Prostate gland (tissue), 2 donors: ENCODE data around the gene SERPINI2. TPM values are rescaled to one million over a fixed set of nuclear protein-coding genes. Genes with fewer than 3 reads are reported as not detected.

ENCODE experiments used
- DNase-seq: peaks from one replicate; pipeline ENCODE4 v3.0.0-alpha.2; 2019; ENCODE audit warnings: low spot score
- H3K27ac ChIP-seq, 2 donors: fragments of 200-600 bp; sonication (generic); 2 replicates each; pipeline ENCODE4 v1.5.1; 2017 to 2019
- H3K27me3 ChIP-seq: fragments of 200-600 bp; sonication (generic); replicated peaks from 2 replicates; pipeline ENCODE4 v1.5.1; 2019; ENCODE audit not compliant: insufficient read depth
- H3K36me3 ChIP-seq, 2 donors: fragments of 200-600 bp; sonication (generic); 1 replicate in 1 of 2; 2 replicates in 1 of 2; pipeline versions ENCODE4 v1.5.1 to v1.8.1; 2017 to 2019
- H3K4me1 ChIP-seq: fragments of 200-600 bp; sonication (generic); replicated peaks from 2 replicates; pipeline ENCODE4 v1.5.1; 2019
- H3K4me3 ChIP-seq, 2 donors: fragments of 200-600 bp; sonication (generic); 2 replicates each; pipeline ENCODE4 v1.5.1; 2017 to 2019
- H3K9me3 ChIP-seq: fragments of 200-600 bp; sonication (generic); 2 replicates; pipeline ENCODE4 v1.5.1; 2017
- POLR2A ChIP-seq: fragments of 450-650 bp; IDR thresholded peaks from one replicate; pipeline ENCODE4 v1.6.1; 2016; ENCODE audit warnings: antibody characterized with exemption, mild to moderate bottlenecking
- POLR2AphosphoS5 ChIP-seq: sonication (generic); formaldehyde crosslinking; IDR thresholded peaks from one replicate; pipeline ENCODE4 v1.6.1; 2017; ENCODE audit warnings: antibody characterized with exemption
- WGBS: methylation state at CpG from one replicate; pipeline ENCODE4 v1.1.5; 2018; 5-methylcytosine and 5-hydroxymethylcytosine counted together
- intact Hi-C: fragments of 100-400 bp; cut with DNase I; formaldehyde crosslinking; loops from one replicate; pipeline ENCODE4 v1.14.2; 2022
- total RNA-seq, 2 donors: library from RNA; depleted of rRNA; stranded (reverse); fragments of >200 nt; gene quantifications; one replicate each; pipeline ENCODE4 v1.1.0, GENCODE V29; 2016
- TF ChIP-seq, protein P1 (sequence below), 4 experiments: fragments of 200-600 bp in 2 of 4; fragments of 450-650 bp in 2 of 4; sonication (generic) in 2 of 4; IDR thresholded peaks; 1 replicate in 3 of 4; 2 replicates in 1 of 4; pipeline ENCODE4 v1.5.1; 2016 to 2019; ENCODE audit warnings: antibody characterized with exemption in 4 of 4, mild to moderate bottlenecking in 2 of 4, moderate library complexity in 2 of 4

SERPINI2 gene
- total RNA-seq, 2 donors from 2014 or later = 3.1 TPM; not detected in 1

DNA sequence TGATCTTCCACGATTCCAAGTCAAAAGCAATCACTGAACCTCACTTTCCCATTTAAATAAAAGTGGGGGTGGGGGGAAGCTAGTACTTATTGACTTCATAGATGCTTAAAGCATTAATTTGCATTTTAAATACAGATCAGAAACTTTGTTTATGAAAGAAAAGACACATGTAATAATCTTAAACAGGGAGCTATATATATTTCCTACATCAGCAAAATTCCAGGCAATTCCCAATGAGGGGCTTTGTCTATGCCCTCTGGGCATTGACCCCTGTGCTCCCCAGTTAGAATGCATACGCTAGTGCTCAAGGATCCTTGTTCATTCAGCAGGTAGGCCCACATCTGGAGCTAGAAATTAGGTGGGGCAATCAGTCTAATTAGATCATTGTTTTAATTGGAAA is 20.0 kb downstream of the SERPINI2 start:
- intact Hi-C loops = no loop called here
- no peak for DNase-seq
- H3K27ac ChIP-seq = no peak overlapping the region
- H3K27me3 ChIP-seq = no peaks in the 10 kb centered on the region
- H3K36me3 ChIP-seq = no peaks in the 10 kb centered on the region
- no peaks in the 10 kb centered on the region for H3K9me3 ChIP-seq
- no peak overlapping the region for H3K4me3 ChIP-seq
- no peaks in the 10 kb centered on the region for H3K4me1 ChIP-seq
- WGBS = 85% methylated on average over 2 of the region's 2 CpGs
- TF ChIP-seq, protein P1, sequence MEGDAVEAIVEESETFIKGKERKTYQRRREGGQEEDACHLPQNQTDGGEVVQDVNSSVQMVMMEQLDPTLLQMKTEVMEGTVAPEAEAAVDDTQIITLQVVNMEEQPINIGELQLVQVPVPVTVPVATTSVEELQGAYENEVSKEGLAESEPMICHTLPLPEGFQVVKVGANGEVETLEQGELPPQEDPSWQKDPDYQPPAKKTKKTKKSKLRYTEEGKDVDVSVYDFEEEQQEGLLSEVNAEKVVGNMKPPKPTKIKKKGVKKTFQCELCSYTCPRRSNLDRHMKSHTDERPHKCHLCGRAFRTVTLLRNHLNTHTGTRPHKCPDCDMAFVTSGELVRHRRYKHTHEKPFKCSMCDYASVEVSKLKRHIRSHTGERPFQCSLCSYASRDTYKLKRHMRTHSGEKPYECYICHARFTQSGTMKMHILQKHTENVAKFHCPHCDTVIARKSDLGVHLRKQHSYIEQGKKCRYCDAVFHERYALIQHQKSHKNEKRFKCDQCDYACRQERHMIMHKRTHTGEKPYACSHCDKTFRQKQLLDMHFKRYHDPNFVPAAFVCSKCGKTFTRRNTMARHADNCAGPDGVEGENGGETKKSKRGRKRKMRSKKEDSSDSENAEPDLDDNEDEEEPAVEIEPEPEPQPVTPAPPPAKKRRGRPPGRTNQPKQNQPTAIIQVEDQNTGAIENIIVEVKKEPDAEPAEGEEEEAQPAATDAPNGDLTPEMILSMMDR (IDR thresholded peaks at IDR 0.05) = no peak
- TF ChIP-seq POLR2AphosphoS5 (no peak), POLR2A (no peak)

DNA sequence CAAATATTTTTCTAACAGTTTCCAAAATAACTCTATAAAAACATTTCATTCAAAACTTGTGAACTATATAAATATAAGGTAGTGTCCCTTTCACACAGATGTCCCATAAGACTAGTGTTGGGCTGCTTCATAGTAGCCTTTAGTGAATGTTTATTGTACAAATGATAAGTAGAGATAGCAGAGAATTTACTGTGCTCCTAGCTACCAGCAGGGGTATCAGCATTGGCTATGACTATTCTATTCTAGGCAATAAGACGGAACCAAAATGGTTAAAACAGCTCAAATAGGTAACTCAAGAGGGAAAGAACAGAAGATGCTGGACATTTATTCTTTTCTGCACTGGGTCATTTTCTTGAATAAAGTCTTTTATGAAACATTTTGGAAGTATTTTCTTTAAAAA is 22.6 kb downstream of the SERPINI2 start:
- no peaks in the 10 kb centered on the region for H3K27me3 ChIP-seq
- DNase-seq = no peak
- 42% methylated on average over 1 of the region's 1 CpG for WGBS

DNA sequence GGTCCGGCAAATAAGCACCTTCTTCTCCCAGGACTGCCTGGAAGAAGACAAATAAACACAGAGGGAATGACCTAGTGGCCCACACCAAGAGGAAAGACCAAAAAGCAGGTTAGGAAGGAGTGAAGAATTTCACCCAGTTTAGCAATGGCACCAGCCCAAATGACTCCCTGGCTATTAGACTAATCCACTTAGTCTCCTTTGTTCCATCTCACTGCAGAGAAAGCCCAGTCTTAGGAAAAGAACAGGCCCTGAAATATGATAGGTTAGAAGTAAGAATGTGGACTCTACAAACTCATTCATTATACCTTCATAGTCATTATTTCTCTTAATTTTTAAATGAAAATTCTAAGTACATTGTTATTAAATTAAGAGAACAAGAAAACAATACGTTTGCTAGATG is 23.2 kb downstream of the SERPINI2 start:
- intact Hi-C loops = no loop called here
- Histone ChIP-seq H3K27ac (no peak overlapping the region), H3K4me1 (no peaks in the 10 kb centered on the region), H3K4me3 (no peak overlapping the region), H3K36me3 (no peaks in the 10 kb centered on the region), H3K9me3 (no peaks in the 10 kb centered on the region), H3K27me3 (no peaks in the 10 kb centered on the region)
- WGBS = 71% methylated on average over 2 of the region's 2 CpGs
- TF ChIP-seq POLR2A (no peak), POLR2AphosphoS5 (no peak)
- TF ChIP-seq, protein P1 (IDR thresholded peaks at IDR 0.05) = no peak
- no peak for DNase-seq

More for the DNA sequence above, 22.6 kb downstream of the SERPINI2 start:
- TF ChIP-seq POLR2AphosphoS5 = no peak
- no peak for TF ChIP-seq POLR2A
- TF ChIP-seq, protein P1 (IDR thresholded peaks at IDR 0.05) = no peak
- Histone ChIP-seq H3K4me1 (no peaks in the 10 kb centered on the region), H3K4me3 (no peak overlapping the region), H3K27ac (no peak overlapping the region), H3K9me3 (no peaks in the 10 kb centered on the region), H3K36me3 (no peaks in the 10 kb centered on the region)
- intact Hi-C loops = no loop called here

DNA sequence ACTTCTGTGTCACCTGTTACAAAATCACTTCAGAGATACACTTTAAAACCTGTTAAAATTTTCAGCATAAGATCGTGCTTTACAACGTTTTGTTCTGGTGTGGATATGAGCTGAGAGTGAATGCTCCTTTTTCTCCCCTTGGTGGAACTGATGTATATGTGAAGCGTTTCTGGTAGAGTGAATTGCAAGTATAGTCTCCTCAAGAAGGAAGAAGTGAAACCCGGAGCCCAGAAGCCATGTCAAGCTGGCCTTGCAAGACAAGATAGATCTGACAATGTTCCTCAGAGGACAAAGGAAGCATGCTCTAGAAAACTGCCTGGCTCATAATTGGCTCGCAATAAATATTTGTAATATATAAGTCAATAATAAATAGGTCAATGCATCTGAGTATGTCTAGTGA is 23.6 kb downstream of the SERPINI2 start:
- no peak overlapping the region for H3K4me3 ChIP-seq
- DNase-seq = no peak
- H3K4me1 ChIP-seq = no peaks in the 10 kb centered on the region
- H3K36me3 ChIP-seq = no peaks in the 10 kb centered on the region
- no peaks in the 10 kb centered on the region for H3K27me3 ChIP-seq
- WGBS = 89% methylated on average over 5 of the region's 5 CpGs
- H3K27ac ChIP-seq = no peak overlapping the region
- TF ChIP-seq POLR2AphosphoS5 (no peak), POLR2A (no peak)
- TF ChIP-seq, protein P1 (IDR thresholded peaks at IDR 0.05) = no peak
- intact Hi-C loops = no loop called here
- no peaks in the 10 kb centered on the region for H3K9me3 ChIP-seq

DNA sequence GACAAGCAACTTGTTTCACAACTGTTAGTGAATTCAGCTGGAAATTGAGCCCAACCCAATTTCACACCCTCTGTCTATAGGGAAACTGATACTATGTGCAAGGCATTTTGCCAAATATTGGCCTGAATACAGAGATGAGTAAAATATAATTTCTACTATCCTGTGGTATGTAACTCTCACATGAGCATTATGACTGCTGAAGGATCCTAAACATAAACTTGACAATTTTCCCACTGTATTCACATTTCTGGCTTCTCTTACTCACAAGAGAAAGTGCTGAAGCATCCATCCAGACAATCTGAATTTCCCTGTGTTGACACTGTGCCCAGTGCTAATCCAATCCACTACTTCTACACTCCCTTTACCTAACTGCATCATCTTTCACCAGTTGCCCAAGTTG is 28.4 kb downstream of the SERPINI2 start:
- no peaks in the 10 kb centered on the region for H3K4me1 ChIP-seq
- no peak for TF ChIP-seq POLR2A
- TF ChIP-seq, protein P1 (IDR thresholded peaks at IDR 0.05) = no peak
- no peak for TF ChIP-seq POLR2AphosphoS5
- H3K4me3 ChIP-seq = no peak overlapping the region
- no peaks in the 10 kb centered on the region for H3K27me3 ChIP-seq
- intact Hi-C loops = no loop called here
- DNase-seq = no peak
- H3K36me3 ChIP-seq = no peaks in the 10 kb centered on the region
- no peak overlapping the region for H3K27ac ChIP-seq
- H3K9me3 ChIP-seq = no peaks in the 10 kb centered on the region
